HG02884 (cell line): ENCODE measurements around the gene TCERG1L.

Experiments used
- ATAC-seq: cut with Tn5 transposase; IDR thresholded peaks from one replicate; pipeline ENCODE4 v1.9.1; 2021; ENCODE audit warnings: mild to moderate bottlenecking, moderate library complexity; ENCODE audit not compliant: unreplicated experiment

Gene TCERG1L

DNA sequence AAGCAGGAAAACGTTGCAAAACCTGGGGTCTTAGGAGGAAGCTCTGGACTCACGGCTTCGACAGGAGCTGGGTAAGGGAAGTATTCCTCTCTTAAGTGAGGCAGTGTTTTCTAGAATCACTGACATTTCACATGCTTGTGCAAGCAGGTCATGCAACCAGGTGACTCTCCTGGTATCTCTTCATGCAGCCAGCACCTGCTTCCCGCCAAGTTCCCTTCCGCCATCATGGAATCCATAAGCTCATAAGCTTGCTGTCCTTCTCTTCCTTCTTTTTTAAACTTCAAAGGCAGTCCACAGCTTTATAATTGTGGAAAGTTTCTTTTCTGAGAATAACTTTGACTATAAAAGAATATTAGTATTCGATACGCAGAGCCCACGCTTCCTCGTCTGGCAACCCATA, 256.1 kb downstream of the TCERG1L start:
- no peak for ATAC-seq

GRCh38 chr10:131053192-131053591, 258.3 kb downstream of the TCERG1L start:
- ATAC-seq: no peak

DNA sequence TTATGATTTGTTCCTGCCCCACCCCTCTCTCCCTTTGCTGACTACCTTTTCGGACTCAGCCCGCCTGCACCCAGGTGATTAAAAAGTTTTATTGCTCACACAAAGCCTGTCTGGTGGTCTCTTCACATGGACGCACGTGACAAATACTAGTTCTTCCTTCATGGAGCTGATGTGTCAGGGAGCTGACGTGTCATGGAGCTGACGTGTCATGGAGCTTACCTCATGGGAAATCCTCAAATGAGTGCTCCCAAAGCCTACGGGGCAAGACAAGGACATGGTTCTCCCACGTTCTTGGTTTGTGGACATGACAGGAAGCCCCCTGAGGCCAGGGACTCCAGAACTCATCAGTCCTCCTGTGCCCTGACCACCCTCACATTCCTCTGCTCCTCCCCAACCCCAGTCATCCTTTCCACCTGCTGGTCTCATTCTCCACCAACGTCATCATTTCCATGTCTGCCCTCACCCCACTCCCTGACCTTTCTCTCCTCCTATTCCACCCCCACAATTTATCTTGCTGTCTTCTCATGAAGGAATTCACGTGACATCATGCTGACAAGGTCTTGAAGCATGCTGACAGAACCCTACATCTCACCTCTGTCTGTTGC, 261.3 kb downstream of the TCERG1L start:
- ATAC-seq: no peak

DNA sequence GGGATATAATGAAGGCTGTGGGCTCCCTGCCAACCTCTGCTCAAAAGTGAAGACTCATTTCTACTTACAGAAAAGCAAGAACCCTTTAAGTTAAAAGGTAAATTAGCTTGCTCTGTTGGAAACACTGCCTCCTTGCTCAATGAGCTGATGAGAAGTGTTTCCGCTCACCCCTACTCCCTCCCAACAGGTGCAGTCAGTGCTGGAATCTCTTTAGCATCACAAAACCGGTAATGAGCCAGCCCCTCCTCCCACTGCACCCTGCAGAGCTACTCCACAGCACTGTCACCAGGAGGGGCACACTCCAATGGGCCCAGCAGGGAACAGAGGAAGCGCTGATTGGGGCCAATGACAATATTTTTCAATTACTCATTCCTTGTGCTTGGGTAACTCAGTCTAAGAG, 262.5 kb downstream of the TCERG1L start:
- no peak for ATAC-seq

GRCh38 chr10:131048606-131049005, 262.9 kb downstream of the TCERG1L start:
- ATAC-seq: no peak

- ATAC-seq: no peak
These were observed 264.0 kb downstream of the TCERG1L start for GRCh38 chr10:131047501-131047900.

- no peak for ATAC-seq
These were observed 265.3 kb downstream of the TCERG1L start for GRCh38 chr10:131046194-131046593.

GRCh38 chr10:131044379-131045111, 267.0 kb downstream of the TCERG1L start:
- ATAC-seq: no peak

DNA sequence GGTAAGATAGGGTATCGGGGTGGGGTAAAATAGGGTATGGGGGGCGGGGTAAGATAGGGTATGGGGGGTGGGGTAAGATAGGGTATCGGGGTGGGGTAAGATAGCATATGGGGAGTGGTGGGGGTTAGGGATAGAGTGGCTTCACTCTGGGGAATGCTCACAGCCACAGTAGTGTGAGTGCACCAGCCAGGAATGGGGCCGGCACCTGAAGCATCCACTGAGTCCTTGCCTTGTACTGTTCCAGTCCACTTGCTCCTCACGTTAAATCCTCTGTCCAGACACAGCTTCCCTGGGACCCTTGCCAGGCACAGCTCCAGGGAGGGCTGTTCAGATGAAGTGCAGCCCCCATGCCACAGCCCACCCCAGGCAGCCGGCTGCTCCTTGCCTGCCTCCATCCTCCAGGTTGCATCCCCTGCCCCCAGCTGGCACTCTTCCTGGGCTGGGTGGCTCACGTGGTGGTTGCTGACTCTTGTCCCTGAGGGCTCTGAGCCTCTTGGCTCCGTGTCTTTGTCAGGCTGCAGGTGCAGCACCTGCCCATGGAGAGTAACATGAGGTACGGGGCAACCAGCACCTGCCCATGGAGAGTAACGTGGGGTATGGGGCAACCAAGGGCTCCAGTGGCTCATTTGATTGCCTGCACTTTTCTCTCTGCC, 268.4 kb downstream of the TCERG1L start:
- no peak for ATAC-seq
